Hematopoietic multipotent progenitor cell treated with erythropoietin and hydrocortisone succinate and interleukin-3 and kit ligand, for 6 days (in vitro differentiated cells): ENCODE data around the gene SERTAD1.

Source experiments
- DNase-seq: peaks from one replicate; pipeline ENCODE4 v3.0.0-alpha.2; 2015

The SERTAD1 gene

DNA sequence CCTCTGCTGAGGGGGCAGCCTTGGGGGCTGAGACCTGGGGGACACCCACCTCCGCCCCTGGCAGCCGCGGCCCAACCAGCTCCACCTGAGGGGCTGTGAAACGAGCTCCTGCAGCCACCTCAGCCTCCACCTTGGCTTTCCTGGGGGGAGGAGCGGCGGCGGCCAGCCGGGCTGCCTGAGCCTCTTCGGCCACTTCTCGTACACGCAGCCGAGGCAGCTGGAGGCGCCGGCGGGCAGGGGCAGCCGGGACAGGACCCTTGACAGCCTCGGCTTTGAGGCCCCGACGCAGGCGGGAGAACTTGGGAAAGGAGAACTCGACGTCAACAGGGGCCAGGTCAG lies 28.3 kb downstream of the SERTAD1 start:
- no peak for DNase-seq

- DNase-seq, result no peak
These were observed 28.8 kb downstream of the SERTAD1 start for GRCh38 chr19:40396886-40397567.

DNA sequence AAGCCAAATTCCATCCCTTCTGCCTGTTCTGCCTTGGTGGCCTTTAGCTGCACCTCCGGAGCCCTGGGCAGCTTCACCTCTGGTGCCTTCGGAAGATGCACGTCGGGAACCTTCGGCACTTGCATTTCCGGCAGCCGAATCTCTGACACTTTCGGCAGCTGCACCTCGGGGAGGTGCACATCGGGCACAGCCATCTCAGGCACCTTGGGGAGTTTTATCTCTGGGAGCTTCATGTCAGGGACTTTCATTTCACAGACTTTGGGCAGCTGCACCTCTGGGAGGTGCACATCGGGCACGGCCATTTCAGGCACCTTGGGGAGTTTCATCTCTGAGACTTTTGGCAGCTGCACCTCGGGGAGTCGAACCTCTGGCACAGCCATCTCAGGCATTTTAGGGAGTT lies 29.8 kb downstream of the SERTAD1 start:
- DNase-seq, result no peak

DNA sequence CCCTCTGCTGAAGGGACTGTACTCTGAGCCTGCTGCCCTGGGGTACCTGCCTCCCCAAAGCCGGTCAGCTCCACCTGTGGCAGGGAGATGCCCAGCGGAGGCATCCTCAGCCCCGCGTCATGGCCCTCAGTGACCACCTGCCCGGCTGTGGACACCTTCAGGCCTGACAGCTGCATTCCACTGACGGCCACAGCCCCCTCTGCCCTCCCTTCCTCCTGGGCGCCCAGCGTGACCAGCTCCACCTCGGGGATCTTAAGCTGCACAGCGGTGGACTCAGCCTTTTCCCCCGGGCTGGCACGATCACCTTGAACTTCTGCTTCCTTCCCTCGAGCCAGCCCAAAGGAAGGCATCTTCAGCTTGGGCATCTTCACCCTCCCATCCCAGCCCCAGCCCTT lies 31.0 kb downstream of the SERTAD1 start:
- no peak for DNase-seq

DNA sequence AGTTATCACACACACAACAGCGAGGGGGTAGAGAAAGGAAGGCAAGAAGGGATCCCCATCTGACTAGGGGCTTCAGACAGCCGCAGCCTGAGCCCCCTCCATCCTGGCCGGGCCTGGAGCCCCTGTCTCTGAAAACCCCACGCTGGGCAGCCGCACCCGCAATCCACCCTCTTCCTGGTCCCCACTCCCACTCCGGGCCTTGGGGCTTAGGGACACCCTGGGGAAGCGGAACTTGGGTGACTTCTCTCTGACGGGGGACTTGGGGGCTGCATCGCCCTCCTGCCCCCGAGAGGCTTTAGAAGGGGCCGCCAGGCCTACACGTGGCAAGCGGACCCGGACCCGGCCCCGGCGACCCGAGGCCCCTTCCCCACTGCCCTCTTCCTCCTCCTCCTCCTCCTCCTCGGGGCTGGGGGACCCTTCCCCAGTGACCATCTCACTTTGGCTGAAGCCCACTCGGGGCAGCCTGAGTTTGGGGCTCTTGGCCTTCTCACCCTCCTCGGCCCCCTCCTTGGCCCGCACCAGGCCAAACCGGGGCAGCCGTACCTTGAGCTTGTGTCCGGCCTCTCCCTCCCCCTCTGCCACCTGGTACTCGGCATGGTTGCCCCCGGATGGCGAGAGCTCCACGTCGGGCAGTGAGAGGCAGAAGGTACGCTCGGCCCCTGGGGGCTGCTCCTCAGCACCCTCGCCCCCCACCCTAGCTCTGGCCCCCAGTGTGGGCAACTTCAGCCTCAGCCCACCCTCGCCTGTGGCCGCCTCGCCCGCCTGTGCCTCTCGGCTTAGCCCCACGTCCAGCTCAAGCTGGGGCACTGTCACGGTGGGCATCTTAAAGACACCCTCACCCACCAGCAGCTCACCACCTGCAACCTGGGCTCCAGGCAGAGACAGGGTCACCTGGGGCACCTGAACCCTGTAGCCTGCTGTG lies 31.6 kb downstream of the SERTAD1 start:
- DNase-seq, result no peak

- no peak for DNase-seq
These were observed 32.8 kb downstream of the SERTAD1 start for GRCh38 chr19:40392894-40393517.

- no peak for DNase-seq
These were observed 33.7 kb downstream of the SERTAD1 start for GRCh38 chr19:40392123-40392522.

DNA sequence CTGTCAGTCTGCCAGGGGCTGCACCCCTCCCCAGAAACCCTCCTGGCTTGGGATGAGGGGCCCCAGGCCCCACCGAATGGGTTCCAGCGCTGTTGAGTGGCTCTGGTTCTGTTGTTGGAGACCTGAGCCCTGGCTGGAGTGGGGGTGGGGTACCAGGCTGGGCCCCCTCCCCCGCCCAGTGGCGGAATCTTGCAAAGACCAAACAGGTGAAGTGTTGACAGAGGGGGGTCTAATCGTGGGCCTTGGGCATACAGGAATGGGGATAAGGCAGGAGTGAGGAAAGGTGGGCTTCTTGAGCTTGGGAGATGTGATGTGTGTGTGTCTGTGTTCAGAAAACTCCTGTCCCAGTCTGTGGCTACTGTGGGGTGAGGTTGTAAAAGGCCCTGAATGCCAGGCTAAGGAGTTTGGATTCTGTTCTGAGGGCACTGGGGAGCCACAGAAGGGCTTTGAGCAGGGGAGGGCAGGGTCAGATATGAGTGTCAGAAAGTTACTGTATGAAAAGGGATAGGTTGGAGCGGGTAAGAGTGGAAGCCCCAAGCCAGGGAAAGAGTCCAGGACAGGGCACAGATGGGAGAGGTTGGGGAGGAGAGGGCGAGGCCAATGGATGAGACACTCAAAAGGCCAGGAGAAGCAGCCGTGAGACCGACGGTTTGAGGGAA lies 35.6 kb downstream of the SERTAD1 start, which contains the start of gene HIPK4:
TSS of gene HIPK4 (minus strand) at position 98 of the 659 bp plus-strand sequence. CDS start 279 bp downstream, outside the sequence.
- DNase-seq, result no peak

DNA sequence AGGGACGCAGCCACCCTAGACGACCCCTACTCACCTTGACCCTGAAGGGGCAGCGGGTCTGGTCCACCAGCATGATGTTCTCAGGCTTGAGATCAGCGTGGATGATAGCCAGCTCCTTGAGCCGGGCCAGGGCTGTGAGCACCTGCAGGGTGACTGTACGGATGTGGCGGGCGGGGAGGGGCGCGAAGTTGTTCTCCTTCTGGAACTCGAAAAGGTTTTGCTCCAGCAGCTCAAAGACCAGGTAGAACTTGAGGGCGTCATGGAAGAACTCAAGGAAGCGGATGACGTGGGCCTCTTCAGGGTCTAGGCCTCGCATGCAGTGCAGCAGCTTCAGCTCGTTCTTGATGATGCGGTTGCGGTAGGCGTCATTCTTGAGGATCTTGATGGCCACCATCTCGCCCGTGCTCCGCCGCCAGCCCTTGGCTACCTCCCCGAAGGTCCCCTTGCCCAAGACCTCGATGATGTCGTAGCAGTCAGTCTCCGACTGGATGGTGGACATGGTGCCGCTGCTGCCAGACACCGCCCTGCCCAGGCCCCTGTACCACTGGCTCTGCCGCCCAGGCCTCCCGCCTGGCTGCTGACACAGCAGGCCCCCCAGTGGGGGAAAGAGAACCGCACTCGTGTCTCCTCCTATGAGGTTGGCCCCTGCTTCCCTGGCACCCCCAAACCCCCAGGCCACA lies 36.2 kb downstream of the SERTAD1 start:
- DNase-seq, result no peak

DNA sequence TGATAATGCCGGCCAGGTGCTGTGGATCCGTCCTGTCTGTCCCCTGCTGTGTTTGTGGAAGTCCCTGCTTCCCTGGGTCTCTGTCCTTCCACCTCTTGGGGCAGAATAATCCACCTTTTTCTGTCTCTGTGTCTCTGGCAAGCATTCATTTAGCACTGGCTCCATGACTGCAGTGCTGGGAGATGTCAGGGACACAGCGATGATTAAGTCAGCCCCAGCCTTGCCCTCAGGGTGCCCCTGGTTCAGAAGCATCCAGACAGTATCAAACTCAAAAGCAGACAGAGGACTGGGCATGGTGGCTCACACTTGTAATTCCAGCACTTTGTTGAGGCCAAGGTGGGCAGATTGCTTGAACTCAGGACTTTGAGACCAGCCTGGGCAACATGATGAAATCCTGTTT lies 37.3 kb downstream of the SERTAD1 start:
- DNase-seq, result no peak

DNA sequence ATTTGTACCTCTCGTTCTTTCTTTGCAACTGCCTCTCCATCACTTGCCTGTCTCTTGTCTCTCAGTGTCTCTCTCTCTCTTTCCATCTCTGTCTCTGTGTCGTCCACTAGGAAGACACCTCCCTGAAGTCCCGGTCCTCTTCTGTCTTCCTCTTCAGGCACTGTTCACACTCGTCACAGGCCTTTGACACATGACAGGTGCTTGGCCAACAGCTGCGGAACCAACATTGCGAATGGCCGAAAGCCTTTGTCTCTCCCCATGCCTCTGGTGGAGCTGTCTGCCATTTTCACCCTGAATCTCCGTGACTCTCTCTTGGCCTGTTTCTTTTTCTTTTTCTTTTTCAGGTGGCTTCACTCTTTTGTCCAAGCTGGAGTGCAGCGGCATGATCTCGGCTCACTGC lies 38.6 kb downstream of the SERTAD1 start:
- no peak for DNase-seq

GRCh38 chr19:40383668-40384248 lies 42.0 kb downstream of the SERTAD1 start:
- no peak for DNase-seq

DNA sequence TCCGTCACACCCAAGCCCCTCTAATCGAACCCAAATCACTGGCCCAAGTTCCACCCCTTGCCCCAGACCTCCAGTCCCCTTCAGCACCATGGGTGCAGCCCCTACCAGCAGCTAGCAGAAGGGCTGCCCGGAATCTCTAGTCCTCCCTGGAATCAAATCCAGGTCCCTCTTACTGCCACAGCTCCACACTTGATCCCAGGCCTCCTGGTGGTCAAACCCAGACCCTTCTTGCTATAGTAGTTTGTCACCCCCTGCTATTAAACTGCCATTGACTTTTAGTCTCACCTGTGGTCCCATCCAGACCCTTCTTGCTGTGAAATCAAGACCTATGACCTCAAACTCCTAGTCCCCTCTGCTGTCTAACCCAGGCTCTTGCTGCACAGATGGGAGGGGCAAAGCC lies 44.5 kb downstream of the SERTAD1 start:
- DNase-seq, result no peak

DNA sequence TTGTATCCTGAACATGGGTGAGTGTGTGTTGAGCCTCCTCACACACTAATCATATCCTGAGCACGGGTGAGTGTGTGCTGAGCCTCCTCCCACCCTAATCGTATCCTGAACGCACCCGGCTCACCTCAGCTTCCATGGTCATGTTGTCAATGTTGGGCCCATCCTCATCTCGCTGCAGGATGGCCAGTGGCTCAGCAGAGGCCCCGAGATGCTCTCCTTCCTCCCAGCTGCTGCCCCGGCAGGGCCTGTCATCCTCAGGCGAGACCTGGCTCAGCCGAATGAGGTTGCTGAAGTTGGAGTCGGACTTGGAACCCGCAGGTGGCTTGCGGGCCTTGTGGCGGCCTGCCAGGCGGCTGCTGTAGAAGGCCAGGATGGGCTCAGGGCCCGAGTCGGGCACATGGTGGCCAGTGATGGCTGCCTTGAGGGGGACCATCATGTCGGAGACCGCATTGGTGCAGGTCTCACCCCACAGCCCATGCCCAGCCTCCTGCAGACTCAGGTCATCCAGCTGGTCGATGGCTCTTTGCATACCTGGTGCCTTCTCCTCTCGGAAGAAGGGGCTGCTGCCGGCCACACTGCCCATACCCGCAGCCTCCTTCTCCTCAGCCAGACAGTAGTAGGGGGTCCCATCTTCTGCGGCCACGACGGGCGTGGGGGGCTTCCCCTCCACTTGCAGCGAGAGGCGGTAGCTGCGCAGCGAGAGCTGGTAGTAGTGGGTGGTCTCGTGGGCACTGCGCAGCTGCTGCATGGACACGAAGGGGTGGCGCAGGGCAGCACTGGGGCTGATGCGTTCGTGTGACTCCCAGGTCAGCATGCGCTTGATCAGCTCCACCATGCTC lies 45.4 kb downstream of the SERTAD1 start:
- no peak for DNase-seq

DNA sequence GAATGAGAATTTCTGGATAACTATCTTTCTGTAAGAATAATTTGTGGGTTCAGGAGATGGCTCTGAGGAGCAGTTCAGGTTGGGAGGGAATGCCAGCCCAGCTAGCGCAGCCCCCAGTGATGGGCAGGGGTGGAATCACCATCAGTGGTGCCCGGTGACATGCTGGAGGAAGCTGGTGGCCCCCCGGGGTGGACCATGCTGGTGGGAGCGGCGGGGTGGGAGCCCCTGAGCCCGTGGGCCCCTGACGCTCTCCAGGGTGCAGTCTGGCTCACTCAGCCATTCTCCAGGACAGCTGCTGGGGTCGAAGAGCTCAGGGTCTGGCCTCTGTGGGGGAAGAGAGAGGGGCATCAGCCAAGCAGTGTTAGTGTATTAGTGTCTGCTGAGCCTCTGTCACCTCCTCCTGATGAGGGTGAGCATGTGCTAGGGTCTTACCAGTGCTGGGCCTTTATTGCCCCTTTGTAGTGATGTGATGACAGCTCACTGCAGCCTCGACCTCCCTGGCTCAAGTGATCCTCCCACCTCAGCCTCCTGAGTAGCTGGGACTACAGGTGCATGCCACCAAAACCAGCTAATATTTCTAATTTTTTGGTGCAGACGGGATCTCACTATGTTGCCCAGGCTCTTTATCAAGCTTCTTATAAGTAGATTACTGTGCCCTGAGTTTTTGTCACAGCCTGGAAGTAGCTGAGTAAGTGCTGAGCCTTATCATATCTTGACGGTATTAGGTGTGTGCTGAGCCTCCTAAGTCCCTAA lies 46.2 kb downstream of the SERTAD1 start:
- DNase-seq, result no peak

- no peak for DNase-seq
These were observed 47.3 kb downstream of the SERTAD1 start for GRCh38 chr19:40378509-40378908.

DNA sequence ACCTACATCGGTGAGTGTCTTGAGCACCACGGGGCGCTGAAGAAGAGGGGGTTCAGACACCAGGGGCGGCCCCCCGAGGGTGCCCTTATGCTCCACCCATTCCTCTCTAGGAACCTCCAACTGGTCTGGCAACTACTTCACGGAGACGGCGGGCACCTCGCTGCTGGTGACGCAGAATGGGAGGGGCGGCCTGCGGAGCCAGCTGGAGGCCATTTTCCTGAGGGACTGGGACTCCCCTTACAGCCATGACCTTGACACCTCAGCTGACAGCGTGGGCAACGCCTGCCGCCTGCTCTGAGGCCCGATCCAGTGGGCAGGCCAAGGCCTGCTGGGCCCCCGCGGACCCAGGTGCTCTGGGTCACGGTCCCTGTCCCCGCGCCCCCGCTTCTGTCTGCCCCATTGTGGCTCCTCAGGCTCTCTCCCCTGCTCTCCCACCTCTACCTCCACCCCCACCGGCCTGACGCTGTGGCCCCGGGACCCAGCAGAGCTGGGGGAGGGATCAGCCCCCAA lies 47.9 kb downstream of the SERTAD1 start:
- DNase-seq, result no peak

- no peak for DNase-seq
These were observed 49.4 kb downstream of the SERTAD1 start for GRCh38 chr19:40376286-40376862.

DNA sequence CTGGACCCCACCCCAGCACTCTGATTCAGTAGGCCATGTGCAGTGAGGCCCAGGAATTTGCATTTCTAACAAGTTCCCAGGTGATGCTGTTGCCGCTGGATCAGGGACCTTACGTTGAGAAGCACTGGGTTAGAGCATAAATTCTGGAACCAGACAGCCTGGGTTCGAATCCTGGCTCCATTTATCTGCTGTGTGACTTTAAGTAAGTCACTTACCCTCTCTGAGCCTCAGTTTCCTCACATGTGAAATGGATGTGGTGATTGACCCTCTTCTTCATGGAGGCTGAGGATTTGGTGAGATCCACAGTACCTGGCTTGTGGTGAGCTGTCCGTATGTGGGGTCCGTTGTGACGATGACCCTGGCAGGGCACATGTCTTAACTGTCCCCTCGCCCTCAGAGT lies 51.7 kb downstream of the SERTAD1 start:
- DNase-seq, result no peak

DNA sequence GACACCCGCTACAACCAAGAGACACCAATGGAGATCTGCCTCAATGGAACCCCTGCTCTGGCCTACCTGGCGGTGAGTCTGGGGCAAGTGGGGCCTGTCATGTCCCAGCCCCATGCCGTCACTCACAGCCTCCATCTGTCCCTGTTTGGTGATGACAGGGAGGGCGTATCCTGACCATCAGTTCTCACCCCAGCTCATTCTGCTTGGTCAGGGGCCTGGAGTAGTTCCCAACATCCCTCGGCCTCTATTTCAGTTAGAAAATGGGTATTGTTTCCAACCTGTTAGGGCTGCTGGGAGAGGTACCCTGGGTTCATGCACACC lies 54.0 kb downstream of the SERTAD1 start:
- no peak for DNase-seq
